ENCODE results near the gene AK9.
A peak's percentile ranks its signal among the peaks of the same experiment; 100 is the strongest.
"Not testable (repeated sequence)": the region's sequence is repeated elsewhere in the genome, so short reads cannot be mapped to it uniquely, and the experiment has no call there.

The AK9 gene

GRCh38 chr6:109623288-109623687 is 67.7 kb downstream of the AK9 start:
- DNase-seq, result no peak

GRCh38 chr6:109612268-109612667 is 78.7 kb downstream of the AK9 start:
- DNase-seq, result no peak

GRCh38 chr6:109611502-109611901 is 79.5 kb downstream of the AK9 start:
- no peak for DNase-seq

GRCh38 chr6:109610590-109610989 is 80.4 kb downstream of the AK9 start:
- DNase-seq, result no peak

GRCh38 chr6:109609737-109610136 is 81.3 kb downstream of the AK9 start:
- DNase-seq, result no peak

GRCh38 chr6:109606359-109606758 is 84.6 kb downstream of the AK9 start:
- no peak for DNase-seq

GRCh38 chr6:109595998-109596397 is 95.0 kb downstream of the AK9 start:
- peak; percentile 6 to 10 for DNase-seq

- no peak for DNase-seq
Observed at GRCh38 chr6:109580519-109580918, 110.5 kb downstream of the AK9 start.

- DNase-seq, result peak; percentile 24 to 56
Observed at GRCh38 chr6:109579361-109579760, 111.6 kb downstream of the AK9 start.

GRCh38 chr6:109569901-109570300 is 121.1 kb downstream of the AK9 start:
- not testable (repeated sequence) for DNase-seq

- no peak for DNase-seq
Observed at GRCh38 chr6:109561844-109562243, 129.2 kb downstream of the AK9 start.

GRCh38 chr6:109531446-109531845 is 159.6 kb downstream of the AK9 start:
- no peak for DNase-seq

GRCh38 chr6:109527989-109528388 is 163.0 kb downstream of the AK9 start:
- no peak for DNase-seq

- peak; percentile 57 to 91 for DNase-seq
Observed at GRCh38 chr6:109526905-109527628, 163.9 kb downstream of the AK9 start.

GRCh38 chr6:109524129-109524528 is 166.9 kb downstream of the AK9 start:
- DNase-seq, result no peak

- no peak for DNase-seq
Observed at GRCh38 chr6:109523478-109523877, 167.5 kb downstream of the AK9 start.

GRCh38 chr6:109521080-109521479 is 169.9 kb downstream of the AK9 start:
- peak; percentile 64 to 81 for DNase-seq

- not testable (repeated sequence) for DNase-seq
Observed at GRCh38 chr6:109519647-109520046, 171.4 kb downstream of the AK9 start.

- DNase-seq, result no peak
Observed at GRCh38 chr6:109516929-109517328, 174.1 kb downstream of the AK9 start.

- DNase-seq, result peak in 1 of 2 donors; percentile 11
Observed at GRCh38 chr6:109515781-109516409, 175.1 kb downstream of the AK9 start.

GRCh38 chr6:109514946-109515345 is 176.1 kb downstream of the AK9 start:
- no peak for DNase-seq

- peak in 1 of 2 donors; percentile 25 for DNase-seq
Observed at GRCh38 chr6:109513571-109514071, 177.4 kb downstream of the AK9 start.

- no peak for DNase-seq
Observed at GRCh38 chr6:109512271-109512817, 178.7 kb downstream of the AK9 start.

- no peak for DNase-seq
Observed at GRCh38 chr6:109511832-109512231, 179.2 kb downstream of the AK9 start.
